IMR-90 (cell line): ENCODE results near the gene CSTB. TPM values are rescaled to one million over a fixed set of nuclear protein-coding genes. Genes with fewer than 3 reads are reported as not detected.

Experiments used
- ATAC-seq: fragments of 200-7000 bp; cut with Tn5 transposase; 2 replicates; pipeline ENCODE4 v1.9.1; 2020; ENCODE audit warnings: low read depth, mild to moderate bottlenecking, moderate library complexity
- BruUV-seq: library from RNA; stranded (reverse); fragments of 400-500 nt; replicated peaks from 2 replicates; lab custom pipeline; 2021; lab: Mats Ljungman, UMichigan
- CTCF ChIA-PET: fragments of 300-600 bp; formaldehyde crosslinking; extraction: SDS; loops from one replicate; lab custom pipeline; 2021; ENCODE audit warnings: antibody characterized with exemption; lab: Yijun Ruan, JAX
- POLR2A ChIA-PET: fragments of 300-600 bp; sonication (Branson Sonifier 250); formaldehyde crosslinking; loops from one replicate; lab custom pipeline; 2022; ENCODE audit warnings: antibody characterized with exemption; ENCODE audit not compliant: unreplicated experiment; lab: Charles Lee
- DNase-seq: peaks from one replicate; pipeline ENCODE4 v3.0.0; 2013
- H2AFZ ChIP-seq: replicated peaks from 2 replicates; pipeline ENCODE3; 2013; ENCODE audit warnings: low read length, mild to moderate bottlenecking; ENCODE audit not compliant: poor library complexity
- H2AK5ac ChIP-seq: 2 replicates; pipeline ENCODE4 v1.6.1; 2013; ENCODE audit warnings: low read depth, low read length, inconsistent platforms
- H2AK9ac ChIP-seq: replicated peaks from 2 replicates; pipeline ENCODE3; 2013; ENCODE audit warnings: mild to moderate bottlenecking, low read depth, low read length, moderate library complexity; ENCODE audit not compliant: poor library complexity
- H2BK120ac ChIP-seq: 2 replicates; pipeline ENCODE4 v1.6.1; 2013; ENCODE audit warnings: low read depth, low read length, inconsistent platforms
- H2BK15ac ChIP-seq: 3 replicates; pipeline ENCODE4 v1.6.1; 2013; ENCODE audit warnings: low read depth, low read length, inconsistent platforms
- H2BK20ac ChIP-seq: 2 replicates; pipeline ENCODE4 v1.6.1; 2013; ENCODE audit warnings: low read depth, mild to moderate bottlenecking, inconsistent platforms, low read length, moderate library complexity
- H2BK5ac ChIP-seq: 2 replicates; pipeline ENCODE4 v1.6.1; 2013; ENCODE audit warnings: mild to moderate bottlenecking, low read depth, low read length, inconsistent platforms; ENCODE audit not compliant: poor library complexity, severe bottlenecking
- H3K14ac ChIP-seq: replicated peaks from 2 replicates; pipeline ENCODE4 v1.6.1; 2013; ENCODE audit warnings: low read depth, low read length, inconsistent platforms
- H3K18ac ChIP-seq: 2 replicates; pipeline ENCODE4 v1.6.1; 2013; ENCODE audit warnings: low read depth, low read length, control low read depth
- H3K23ac ChIP-seq: 2 replicates; pipeline ENCODE4 v1.6.1; 2013; ENCODE audit warnings: low read depth, low read length, inconsistent platforms
- H3K27ac ChIP-seq: 2 replicates; pipeline ENCODE4 v1.5.1; 2013; ENCODE audit warnings: mild to moderate bottlenecking, control low read depth, low read length; ENCODE audit not compliant: insufficient read depth
- H3K27me3 ChIP-seq: 2 replicates; pipeline ENCODE4 v1.6.1; 2013; ENCODE audit warnings: low read length; ENCODE audit not compliant: control insufficient read depth, insufficient read depth
- H3K36me3 ChIP-seq: 2 replicates; pipeline ENCODE4 v1.6.1; 2013; ENCODE audit warnings: low read length, mixed read lengths; ENCODE audit not compliant: control insufficient read depth, insufficient read depth
- H3K4ac ChIP-seq: 2 replicates; pipeline ENCODE4 v1.6.1; 2013; ENCODE audit warnings: low read depth, low read length, inconsistent platforms
- H3K4me1 ChIP-seq: 2 replicates; pipeline ENCODE4 v1.6.1; 2013; ENCODE audit warnings: low read length, mixed read lengths; ENCODE audit not compliant: control insufficient read depth, insufficient read depth
- H3K4me2 ChIP-seq: 2 replicates; pipeline ENCODE4 v1.6.1; 2013; ENCODE audit warnings: low read depth, mild to moderate bottlenecking, control low read depth, low read length, moderate library complexity
- H3K4me3 ChIP-seq: 2 replicates; pipeline ENCODE4 v1.5.1; 2013; ENCODE audit warnings: low read depth, mild to moderate bottlenecking, control low read depth, low read length, moderate library complexity; ENCODE audit not compliant: insufficient read depth
- H3K56ac ChIP-seq: 2 replicates; pipeline ENCODE4 v1.6.1; 2013; ENCODE audit warnings: low read length, inconsistent platforms; ENCODE audit not compliant: insufficient read depth; ENCODE audit errors: extremely low read depth
- H3K79me1 ChIP-seq, 2 experiments: 2 replicates each; pipeline ENCODE4 v1.6.1; 2013; ENCODE audit warnings: low read length in 2 of 2, inconsistent platforms in 1 of 2, low read depth in 1 of 2
- H3K9ac ChIP-seq: 2 replicates; pipeline ENCODE4 v1.6.1; 2013; ENCODE audit warnings: low read depth, low read length, control low read depth
- H3K9me1 ChIP-seq: 2 replicates; pipeline ENCODE4 v1.6.1; 2013; ENCODE audit warnings: low read length, inconsistent platforms; ENCODE audit not compliant: insufficient read depth
- H3K9me3 ChIP-seq: 2 replicates; pipeline ENCODE4 v1.6.1; 2013; ENCODE audit warnings: low read length; ENCODE audit not compliant: control insufficient read depth, insufficient read depth
- H4K20me1 ChIP-seq: 2 replicates; pipeline ENCODE4 v1.6.1; 2013; ENCODE audit warnings: low read length, inconsistent platforms; ENCODE audit not compliant: insufficient read depth
- H4K5ac ChIP-seq: 2 replicates; pipeline ENCODE4 v1.6.1; 2013; ENCODE audit warnings: mild to moderate bottlenecking, low read depth, low read length, control low read depth
- H4K8ac ChIP-seq, 2 experiments: 2 replicates each; pipeline ENCODE4 v1.6.1; 2013; ENCODE audit warnings: low read depth in 2 of 2, low read length in 2 of 2, control low read depth in 1 of 2, inconsistent platforms in 1 of 2
- H4K91ac ChIP-seq: 2 replicates; pipeline ENCODE4 v1.6.1; 2013; ENCODE audit warnings: low read depth, low read length, inconsistent platforms; ENCODE audit not compliant: insufficient read depth
- MAFK ChIP-seq: IDR thresholded peaks from 2 replicates; pipeline ENCODE4 v1.6.1; 2012; ENCODE audit warnings: low read depth, low read length, improper control_type of control experiment
- NFE2L2 ChIP-seq: fragments of 150-350 bp; IDR thresholded peaks from 2 replicates; pipeline ENCODE4 v1.6.1; 2016; ENCODE audit warnings: low read depth, mild to moderate bottlenecking, low read length
- POLR2A ChIP-seq: IDR thresholded peaks from 2 replicates; pipeline ENCODE4 v1.6.1; 2012; ENCODE audit warnings: mild to moderate bottlenecking, low read depth, low read length
- RCOR1 ChIP-seq: IDR thresholded peaks from 2 replicates; pipeline ENCODE4 v1.6.1; 2012; ENCODE audit warnings: mild to moderate bottlenecking, low read length, improper control_type of control experiment; ENCODE audit not compliant: insufficient replicate concordance
- RFX5 ChIP-seq: IDR thresholded peaks from 2 replicates; pipeline ENCODE4 v1.8.0; 2012; ENCODE audit warnings: low read depth, mild to moderate bottlenecking, low read length, moderate library complexity
- USF2 ChIP-seq: fragments of 150-350 bp; IDR thresholded peaks from 2 replicates; pipeline ENCODE4 v1.6.1; 2017; ENCODE audit warnings: mild to moderate bottlenecking, antibody characterized with exemption, low read length, low read depth
- WGBS, 2 experiments: methylation state at CpG; one replicate each; pipeline versions ENCODE4 v1.1.5 to v1.1.7; 2013; ENCODE audit warnings: missing lambda C conversion rate in 2 of 2; ENCODE audit not compliant: insufficient read length in 1 of 2; ENCODE audit errors: extremely low coverage in 2 of 2; 5-methylcytosine and 5-hydroxymethylcytosine counted together
- dilution Hi-C: fragments of 300-500 bp; cut with HindIII; formaldehyde crosslinking; loops from one replicate; pipeline ENCODE4 v1.14.3; 2018; ENCODE audit warnings: low sequenced_read_pairs; ENCODE audit not compliant: unreplicated experiment
- in situ Hi-C: fragments of 300-500 bp; cut with MboI; formaldehyde crosslinking; loops from 3 replicates; pipeline ENCODE4 v1.14.3; 2019; ENCODE audit warnings: low sequenced_read_pairs, inconsistent platforms, mixed read lengths
- intact Hi-C: fragments of 100-400 bp; cut with micrococcal nuclease; formaldehyde crosslinking; loops from 2 replicates; pipeline ENCODE4 v1.10.0; 2022
- polyA plus RNA-seq, 3 experiments: library from polyadenylated mRNA; depleted of rRNA; stranded (reverse); fragments of >200 nt; gene quantifications; 2 replicates each; pipeline ENCODE4 v1.2.3, GENCODE V29; 2012; ENCODE audit warnings: low replicate concordance in 1 of 3
- total RNA-seq: library from RNA; depleted of rRNA; stranded (reverse); fragments of >200 nt; gene quantifications from 2 replicates; pipeline ENCODE4 v1.2.3, GENCODE V29; 2012

CSTB gene
- total and polyA plus RNA-seq, 2 of the 4 experiments (the other 2 are of a cell fraction), result 6.1 to 71.7 TPM

GRCh38 chr21:43777953-43778352, 1.8 kb upstream of the CSTB start:
- ChIA-PET POLR2A (no interaction called here), CTCF (no interaction called here)
- Histone ChIP-seq H4K8ac (no peak overlapping the region), H3K4me3 (no peak overlapping the region), H3K4me2 (no peak overlapping the region), H3K9me1 (peaks cover 7% of the 10 kb centered on the region; the same call in 1 of the 2 replicates), H2AFZ (no peak overlapping the region), H2BK15ac (no peak overlapping the region), H2AK9ac (no peak overlapping the region), H3K79me1 (peaks cover 0 to 27% of the 10 kb centered on the region in 2 experiments; a peak in 3 of 4 replicates), H3K9ac (no peak overlapping the region), H3K27ac (no peak overlapping the region), H3K4ac (no peak overlapping the region), H3K36me3 (peaks cover 15% of the 10 kb centered on the region), H3K4me1 (peaks cover 3% of the 10 kb centered on the region), H2BK120ac (no peak overlapping the region), H2BK20ac (no peak overlapping the region), H2BK5ac (no peak overlapping the region), H4K5ac (no peak overlapping the region), H4K91ac (no peak overlapping the region), H3K23ac (no peak overlapping the region), H3K56ac (no peak overlapping the region), H3K14ac (no peak overlapping the region), H3K27me3 (no peaks in the 10 kb centered on the region; the same call in 1 of the 2 replicates), H2AK5ac (no peak overlapping the region), H4K20me1 (peaks cover 15% of the 10 kb centered on the region; the same call in 1 of the 2 replicates), H3K18ac (no peak overlapping the region), H3K9me3 (no peaks in the 10 kb centered on the region)
- in situ Hi-C loops, result no loop called here
- BruUV-seq, result no TSS peak
- dilution Hi-C loops, result no loop called here
- ATAC-seq, result no peak
- no CpG with 5 or more reads among the region's 5 CpGs for WGBS, 2 experiments
- TF ChIP-seq RCOR1, result no peak
- no peak for TF ChIP-seq USF2
- TF ChIP-seq NFE2L2, result no peak
- no peak for TF ChIP-seq RFX5
- TF ChIP-seq POLR2A, result no peak
- no peak for TF ChIP-seq MAFK
- intact Hi-C loops, result no loop called here
- no peak for DNase-seq
